OCI-LY7 (cell line): Measurements from ENCODE around the gene FAM174A. TPM values are rescaled to one million over a fixed set of nuclear protein-coding genes. Genes with fewer than 3 reads are reported as not detected.

Experiments
- BruUV-seq: library from RNA; stranded (reverse); fragments of 400-500 nt; replicated peaks from 2 replicates; lab custom pipeline; 2021; lab: Mats Ljungman, UMichigan
- CTCF ChIA-PET: fragments of 300-600 bp; sonication (Branson Sonifier 250); formaldehyde crosslinking; loops from one replicate; lab custom pipeline; 2022; ENCODE audit warnings: antibody characterized with exemption; ENCODE audit not compliant: unreplicated experiment; lab: Charles Lee
- POLR2A ChIA-PET: fragments of 300-600 bp; sonication (Branson Sonifier 250); formaldehyde crosslinking; loops from one replicate; lab custom pipeline; 2022; ENCODE audit warnings: antibody characterized with exemption; lab: Charles Lee
- DNase-seq: peaks from one replicate; pipeline ENCODE4 v3.0.0-alpha.2; 2015; ENCODE audit warnings: low spot score
- H2AFZ ChIP-seq: fragments of 200-600 bp; sonication (generic), shearing (Covaris generic); 2 replicates; pipeline ENCODE4 v1.6.1; 2014; ENCODE audit warnings: mild to moderate bottlenecking, antibody characterized with exemption, low read length, moderate library complexity
- H3K27ac ChIP-seq: fragments of 200-600 bp; sonication (generic); 2 replicates; pipeline ENCODE4 v1.5.1; 2014; ENCODE audit warnings: mixed run types, low read depth, mild to moderate bottlenecking, moderate library complexity, low read length, inconsistent platforms; ENCODE audit not compliant: poor library complexity, severe bottlenecking
- H3K36me3 ChIP-seq: fragments of 200-600 bp; sonication (generic); 2 replicates; pipeline ENCODE4 v1.6.1; 2014; ENCODE audit warnings: mild to moderate bottlenecking, antibody characterized with exemption, low read length, moderate library complexity, mixed read lengths; ENCODE audit not compliant: insufficient read depth
- H3K4me1 ChIP-seq: fragments of 200-600 bp; sonication (generic); 2 replicates; pipeline ENCODE4 v1.5.1; 2014; ENCODE audit warnings: mild to moderate bottlenecking, low read length; ENCODE audit not compliant: insufficient read depth, poor library complexity, severe bottlenecking
- H3K4me2 ChIP-seq: fragments of 200-600 bp; sonication (generic); 2 replicates; pipeline ENCODE4 v1.6.1; 2014; ENCODE audit warnings: mild to moderate bottlenecking, low read length
- H3K4me3 ChIP-seq: fragments of 200-600 bp; sonication (generic); 2 replicates; pipeline ENCODE4 v1.5.1; 2014; ENCODE audit warnings: mild to moderate bottlenecking, low read depth, low read length; ENCODE audit not compliant: poor library complexity, severe bottlenecking
- H3K79me2 ChIP-seq: fragments of 200-600 bp; sonication (generic); 2 replicates; pipeline ENCODE4 v1.6.1; 2016; ENCODE audit warnings: low read depth, mild to moderate bottlenecking, low read length, moderate library complexity, mixed read lengths; ENCODE audit not compliant: insufficient read depth
- H3K9me2 ChIP-seq: fragments of 200-600 bp; sonication (generic); 2 replicates; pipeline ENCODE4 v1.6.1; 2016; ENCODE audit warnings: mild to moderate bottlenecking, low read length, mixed read lengths; ENCODE audit not compliant: insufficient read depth
- H3K9me3 ChIP-seq: fragments of 200-600 bp; sonication (generic); 2 replicates; pipeline ENCODE4 v1.6.1; 2014; ENCODE audit warnings: mild to moderate bottlenecking, mixed run types, low read length, mixed read lengths
- H4K20me1 ChIP-seq: fragments of 200-600 bp; sonication (generic); 2 replicates; pipeline ENCODE4 v1.6.1; 2014; ENCODE audit warnings: mild to moderate bottlenecking, antibody characterized with exemption, low read length, moderate library complexity, mixed read lengths; ENCODE audit not compliant: insufficient read depth
- CTCF ChIP-seq: fragments of 200-600 bp; sonication (generic); conservative IDR thresholded peaks from 2 replicates; pipeline ENCODE4 v1.5.1; 2014; ENCODE audit warnings: mild to moderate bottlenecking, antibody characterized with exemption, low read length, moderate library complexity, mixed read lengths
- EZH2phosphoT487 ChIP-seq: fragments of 200-600 bp; sonication (generic); IDR thresholded peaks from 2 replicates; pipeline ENCODE4 v1.6.1; 2018; ENCODE audit warnings: low read depth, borderline replicate concordance, mild to moderate bottlenecking, mixed run types, antibody characterized with exemption, low read length, moderate library complexity, mixed read lengths
- intact Hi-C: fragments of 100-400 bp; cut with micrococcal nuclease; formaldehyde crosslinking; loops from one replicate; pipeline ENCODE4 v1.10.0; 2022; ENCODE audit not compliant: unreplicated experiment
- total RNA-seq, 2 experiments: library from RNA; depleted of rRNA in 1 of 2; stranded (reverse); fragments of >200 nt in 1 of 2; shearing (Covaris generic) in 1 of 2; gene quantifications; 2 replicates each; pipeline ENCODE4 v1.2.3, GENCODE V29; 2014 to 2022

The FAM174A gene
- total RNA-seq, 2 experiments from 2014 or later = 1.2 to 6.3 TPM

GRCh38 chr5:100590867-100591266 is 55.7 kb downstream of the FAM174A start:
- no peaks in the 10 kb centered on the region; the same call in 1 of the 2 replicates for H4K20me1 ChIP-seq
- TF ChIP-seq EZH2phosphoT487 (no peak), CTCF (no peak)
- ChIA-PET POLR2A (interaction anchor here (0.8 kb wide), 1 partner anchor 9 kb away, joined by 3 read pairs; no protein-coding TSS in a partner anchor), CTCF (no interaction called here)
- H3K4me3 ChIP-seq = no peak overlapping the region
- H3K9me2 ChIP-seq = no peaks in the 10 kb centered on the region
- H3K4me2 ChIP-seq = no peak overlapping the region
- H3K79me2 ChIP-seq = no peaks in the 10 kb centered on the region
- no peaks in the 10 kb centered on the region for H3K9me3 ChIP-seq
- intact Hi-C loops = no loop called here
- no peaks in the 10 kb centered on the region for H3K36me3 ChIP-seq
- no peak overlapping the region for H3K27ac ChIP-seq
- no peak overlapping the region for H2AFZ ChIP-seq
- no peaks in the 10 kb centered on the region for H3K4me1 ChIP-seq
- no peak for DNase-seq
- no TSS peak for BruUV-seq

GRCh38 chr5:100595152-100595811 is 60.1 kb downstream of the FAM174A start:
- intact Hi-C loops = no loop called here
- BruUV-seq = no TSS peak
- TF ChIP-seq EZH2phosphoT487 = no peak
- TF ChIP-seq CTCF = no peak
- no peak overlapping the region for H3K27ac ChIP-seq
- H3K4me2 ChIP-seq = no peak overlapping the region
- H4K20me1 ChIP-seq = no peaks in the 10 kb centered on the region; the same call in 1 of the 2 replicates
- no peaks in the 10 kb centered on the region for H3K4me1 ChIP-seq
- ChIA-PET CTCF (no interaction called here), POLR2A (interaction anchor here (1.0 kb wide), 1 partner anchor 13 kb away, joined by 3 read pairs; no protein-coding TSS in a partner anchor)
- no peak for DNase-seq
- H3K4me3 ChIP-seq = no peak overlapping the region
- H2AFZ ChIP-seq = no peak overlapping the region
- H3K36me3 ChIP-seq = no peaks in the 10 kb centered on the region
- no peaks in the 10 kb centered on the region for H3K79me2 ChIP-seq
- H3K9me3 ChIP-seq = no peaks in the 10 kb centered on the region
- no peaks in the 10 kb centered on the region for H3K9me2 ChIP-seq

GRCh38 chr5:100595812-100596173 is 60.6 kb downstream of the FAM174A start:
- no peak overlapping the region for H3K4me2 ChIP-seq

More at GRCh38 chr5:100595812-100596173, 60.6 kb downstream of the FAM174A start:
- Histone ChIP-seq H4K20me1 (no peaks in the 10 kb centered on the region; the same call in 1 of the 2 replicates), H3K27ac (no peak overlapping the region), H2AFZ (no peak overlapping the region), H3K4me1 (no peaks in the 10 kb centered on the region), H3K9me2 (no peaks in the 10 kb centered on the region), H3K36me3 (no peaks in the 10 kb centered on the region), H3K79me2 (no peaks in the 10 kb centered on the region), H3K4me3 (no peak overlapping the region), H3K9me3 (no peaks in the 10 kb centered on the region)
- POLR2A ChIA-PET = interaction anchor here (1.0 kb wide), 1 partner anchor 12 kb away, joined by 3 read pairs; no protein-coding TSS in a partner anchor
- no peak for DNase-seq
- BruUV-seq = no TSS peak
- no peak for TF ChIP-seq EZH2phosphoT487
- no peak for TF ChIP-seq CTCF
- CTCF ChIA-PET = no interaction called here
- intact Hi-C loops = no loop called here
